Renal cortex interstitium (tissue), 11 donors: ENCODE data around the gene ACVR1B. TPM values are rescaled to one million over a fixed set of nuclear protein-coding genes. Genes with fewer than 3 reads are reported as not detected.
"Not testable (repeated sequence)": the region's sequence is repeated elsewhere in the genome, so short reads cannot be mapped to it uniquely, and the experiment has no call there.

ENCODE experiments used
- DNase-seq, 11 donors: peaks; one replicate each; pipeline ENCODE4 v3.0.0-alpha.2; 2013; ENCODE audit warnings: low read depth in 9 of 11, low spot score in 4 of 11; ENCODE audit errors: extremely low read depth in 1 of 11
- polyA plus RNA-seq, 3 donors: library from polyadenylated mRNA; unstranded; fragments of 120-200 nt; gene quantifications; one replicate each; pipeline ENCODE4 v1.2.1, GENCODE V29; 2013; ENCODE audit not compliant: insufficient read length in 3 of 3

Gene ACVR1B
- polyA plus RNA-seq, 3 donors = 52.6 to 59.3 (median 54.1) TPM

DNA sequence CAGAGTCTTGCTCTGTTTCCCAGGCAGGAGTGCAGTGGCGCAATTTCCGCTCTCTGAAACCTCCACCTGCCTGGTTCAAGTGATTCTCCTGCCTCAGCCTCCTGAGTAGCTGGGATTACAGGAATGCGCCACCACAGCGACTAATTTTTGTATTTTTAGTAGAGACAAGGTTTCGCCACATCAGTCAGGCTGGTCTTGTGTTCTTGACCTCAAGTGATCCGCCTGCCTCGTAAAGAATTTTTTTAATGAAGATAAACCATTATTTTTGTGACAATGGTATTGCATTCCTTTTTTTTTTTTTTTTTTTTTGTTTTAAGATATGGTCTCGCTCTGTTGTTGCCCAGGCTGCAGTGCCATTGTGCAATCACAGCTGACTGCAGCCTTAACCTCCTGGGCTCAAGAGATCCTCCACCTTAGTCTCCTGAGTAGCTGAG lies 25.8 kb downstream of the ACVR1B start:
- no peak for DNase-seq

DNA sequence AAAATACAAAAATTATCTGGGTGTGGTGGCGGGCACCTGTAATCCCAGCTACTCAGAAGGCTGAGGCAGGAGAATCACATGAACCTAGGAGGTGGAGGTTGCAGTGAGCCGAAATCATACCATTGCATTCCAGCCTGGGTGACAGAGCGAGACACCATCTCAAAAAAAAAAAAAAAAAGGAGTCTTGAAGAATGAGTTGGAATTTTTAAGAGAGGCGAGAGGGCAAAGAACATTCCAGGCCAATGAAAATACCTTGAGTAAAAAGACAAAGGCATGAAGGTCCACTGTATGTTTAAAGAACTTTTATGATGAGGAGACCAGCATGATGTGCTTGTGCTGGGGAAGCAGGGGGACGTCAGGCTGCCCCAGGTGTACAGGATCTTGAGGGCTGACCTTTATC lies 27.8 kb downstream of the ACVR1B start:
- not testable (repeated sequence) for DNase-seq

DNA sequence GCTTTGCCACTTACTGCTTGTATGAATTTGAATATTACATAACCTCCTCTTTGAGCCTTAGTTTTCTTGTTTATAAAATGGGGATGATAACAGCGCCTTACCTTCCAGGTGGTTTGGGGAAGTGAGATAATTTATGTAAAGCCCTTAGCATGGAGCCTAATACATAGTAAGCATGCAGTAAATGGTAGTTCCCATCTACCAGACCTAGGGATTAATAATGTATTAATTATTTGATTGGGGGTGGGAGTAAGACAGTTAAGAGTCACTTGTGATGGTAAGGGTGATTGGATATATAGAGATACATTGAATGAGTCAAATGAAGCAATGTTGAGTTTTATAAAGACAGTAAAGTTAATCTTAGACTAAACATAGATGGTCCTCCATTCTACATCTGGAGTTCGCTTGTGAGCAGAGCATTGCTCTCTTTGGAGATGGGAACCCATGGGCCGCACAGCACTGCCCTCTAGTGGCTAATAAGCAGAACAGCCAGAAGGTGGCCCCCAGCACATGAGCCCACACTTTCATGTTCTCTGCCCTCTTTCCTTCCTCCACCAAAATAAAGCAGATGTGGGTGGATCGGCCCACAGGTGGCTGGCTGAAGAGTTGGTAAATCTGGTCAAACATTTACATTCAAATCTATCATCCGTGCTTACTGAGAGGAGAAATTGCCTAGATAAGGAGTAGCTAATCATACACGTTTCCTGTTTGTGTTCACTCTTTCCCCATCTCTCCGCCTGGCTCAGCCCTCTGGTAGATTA lies 28.7 kb downstream of the ACVR1B start:
- peak in 6 of 11 donors; percentile 59 to 76 (median 68) for DNase-seq

DNA sequence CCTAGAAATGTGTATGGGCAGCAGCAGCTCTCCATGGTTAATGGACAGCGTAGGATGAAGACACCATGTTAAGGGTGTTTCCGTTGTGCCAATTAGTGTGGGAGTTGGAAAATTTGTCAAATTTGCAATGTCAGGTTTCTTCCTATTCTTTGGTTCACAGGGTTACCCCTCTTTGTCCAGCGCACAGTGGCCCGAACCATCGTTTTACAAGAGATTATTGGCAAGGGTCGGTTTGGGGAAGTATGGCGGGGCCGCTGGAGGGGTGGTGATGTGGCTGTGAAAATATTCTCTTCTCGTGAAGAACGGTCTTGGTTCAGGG lies 29.3 kb downstream of the ACVR1B start:
- no peak for DNase-seq

DNA sequence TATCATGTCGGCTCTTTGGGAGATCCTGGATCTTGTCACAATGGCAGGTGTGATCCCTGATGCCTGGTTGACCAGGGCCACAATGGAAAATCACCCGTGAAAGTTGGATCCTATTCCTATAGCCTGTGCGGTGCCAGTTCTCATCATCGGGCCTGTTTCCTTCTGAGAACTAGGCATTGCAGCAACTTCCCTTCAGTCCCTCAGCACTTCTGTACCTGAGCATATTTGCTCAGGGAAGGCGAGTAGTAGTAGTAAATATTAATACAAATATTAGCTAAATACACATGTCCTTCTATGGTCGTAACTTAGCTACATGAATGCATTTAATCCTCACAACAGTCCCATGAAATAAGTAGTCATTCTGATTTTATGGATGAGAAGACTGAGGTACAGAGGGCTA lies 33.2 kb downstream of the ACVR1B start:
- DNase-seq = no peak

DNA sequence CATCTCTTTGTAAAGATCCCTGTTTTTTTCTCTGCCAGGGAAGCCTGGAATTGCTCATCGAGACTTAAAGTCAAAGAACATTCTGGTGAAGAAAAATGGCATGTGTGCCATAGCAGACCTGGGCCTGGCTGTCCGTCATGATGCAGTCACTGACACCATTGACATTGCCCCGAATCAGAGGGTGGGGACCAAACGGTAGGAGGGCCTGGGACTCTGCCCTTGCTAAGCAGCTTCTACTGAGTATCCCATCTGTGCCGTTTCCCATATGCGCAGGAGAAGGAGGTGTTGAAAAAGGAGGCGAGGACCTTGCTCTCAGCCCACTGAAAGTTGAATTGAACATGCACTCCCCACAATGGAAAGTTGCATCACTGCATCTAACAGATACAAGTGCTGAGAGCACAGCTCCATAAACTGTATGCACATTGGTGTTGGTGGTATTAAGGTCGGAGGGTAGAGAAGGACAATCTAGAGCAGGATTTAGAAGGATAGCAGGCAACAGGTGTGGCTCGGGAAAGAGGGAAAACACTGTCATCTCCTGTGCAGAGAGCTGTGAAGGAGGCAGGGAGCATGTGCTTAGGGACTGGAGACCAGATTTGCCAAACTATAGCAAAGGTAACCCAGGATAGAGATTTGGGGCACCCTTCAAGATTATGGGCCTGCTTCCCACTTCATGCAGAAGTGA lies 33.8 kb downstream of the ACVR1B start:
- no peak for DNase-seq

DNA sequence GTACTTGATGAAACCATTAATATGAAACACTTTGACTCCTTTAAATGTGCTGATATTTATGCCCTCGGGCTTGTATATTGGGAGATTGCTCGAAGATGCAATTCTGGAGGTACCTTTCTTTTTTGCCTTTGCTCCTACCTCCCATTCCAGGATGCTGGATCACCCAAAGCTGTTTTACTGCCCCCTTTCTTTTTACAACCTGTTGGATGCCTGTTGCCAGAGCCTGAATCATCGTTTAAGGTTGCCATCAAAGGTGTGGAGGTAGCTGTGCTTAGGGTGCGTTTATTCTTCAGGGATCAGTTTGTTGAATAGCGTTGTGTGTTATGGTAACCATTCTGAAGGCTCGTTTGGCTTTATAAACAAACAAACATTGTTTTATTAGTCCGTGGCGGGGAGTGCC lies 35.3 kb downstream of the ACVR1B start:
- DNase-seq = no peak

DNA sequence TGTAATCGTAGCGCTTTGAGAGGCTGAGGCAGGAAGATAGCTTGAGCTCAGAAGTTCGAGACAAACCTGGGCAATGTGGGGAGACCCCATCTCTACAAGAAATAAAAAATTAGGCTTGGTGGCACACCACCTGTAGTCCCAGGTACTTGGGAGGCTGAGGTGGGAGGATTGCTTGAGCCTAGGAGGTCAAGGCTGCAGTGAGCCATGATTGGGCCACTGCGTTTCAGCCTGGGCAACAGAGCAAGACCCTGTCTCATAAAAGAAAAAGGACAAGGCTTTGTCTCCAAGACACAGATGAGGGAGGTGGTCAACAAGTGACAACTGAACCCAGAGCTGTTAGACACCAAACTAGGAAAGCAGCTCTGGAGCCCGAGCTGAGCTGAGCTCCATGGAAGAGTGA lies 40.7 kb downstream of the ACVR1B start:
- DNase-seq = no peak

DNA sequence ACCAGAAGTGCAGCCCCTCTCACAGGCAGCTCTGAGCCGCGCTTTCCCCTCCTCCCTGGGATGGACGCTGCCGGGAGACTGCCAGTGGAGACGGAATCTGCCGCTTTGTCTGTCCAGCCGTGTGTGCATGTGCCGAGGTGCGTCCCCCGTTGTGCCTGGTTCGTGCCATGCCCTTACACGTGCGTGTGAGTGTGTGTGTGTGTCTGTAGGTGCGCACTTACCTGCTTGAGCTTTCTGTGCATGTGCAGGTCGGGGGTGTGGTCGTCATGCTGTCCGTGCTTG lies 43.0 kb downstream of the ACVR1B start:
- no peak for DNase-seq

DNA sequence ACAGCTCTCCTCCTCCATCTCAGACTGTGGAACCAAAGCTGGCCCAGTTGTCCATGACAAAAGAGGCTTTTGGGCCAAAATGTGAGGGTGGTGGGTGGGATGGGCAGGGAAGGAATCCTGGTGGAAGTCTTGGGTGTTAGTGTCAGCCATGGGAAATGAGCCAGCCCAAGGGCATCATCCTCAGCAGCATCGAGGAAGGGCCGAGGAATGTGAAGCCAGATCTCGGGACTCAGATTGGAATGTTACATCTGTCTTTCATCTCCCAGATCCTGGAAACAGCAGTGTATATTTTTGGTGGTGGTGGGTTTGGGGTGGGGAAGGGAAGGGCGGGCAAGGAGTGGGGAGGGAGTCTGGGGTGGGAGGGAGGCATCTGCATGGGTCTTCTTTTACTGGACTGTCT lies 43.5 kb downstream of the ACVR1B start:
- no peak for DNase-seq

DNA sequence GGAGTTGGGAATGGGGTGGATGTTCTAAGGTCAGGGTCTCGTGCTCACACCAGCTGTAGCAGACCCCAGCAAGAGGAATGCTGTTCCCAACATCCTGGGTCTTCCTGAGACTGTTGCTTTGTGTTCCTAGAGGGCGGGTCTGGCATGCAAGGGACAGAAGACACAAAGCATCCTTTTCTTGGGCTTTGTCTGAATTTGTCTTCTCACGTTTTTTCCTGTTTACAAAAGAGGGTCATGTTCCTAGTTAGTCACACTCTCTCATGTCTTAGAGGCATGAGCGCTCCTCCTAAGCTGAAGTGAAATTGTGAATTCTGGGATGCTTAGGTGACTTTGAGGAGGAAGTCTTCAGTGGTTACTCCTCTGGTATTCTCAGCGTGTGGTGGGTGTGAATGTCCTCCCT lies 45.6 kb downstream of the ACVR1B start:
- DNase-seq = no peak

DNA sequence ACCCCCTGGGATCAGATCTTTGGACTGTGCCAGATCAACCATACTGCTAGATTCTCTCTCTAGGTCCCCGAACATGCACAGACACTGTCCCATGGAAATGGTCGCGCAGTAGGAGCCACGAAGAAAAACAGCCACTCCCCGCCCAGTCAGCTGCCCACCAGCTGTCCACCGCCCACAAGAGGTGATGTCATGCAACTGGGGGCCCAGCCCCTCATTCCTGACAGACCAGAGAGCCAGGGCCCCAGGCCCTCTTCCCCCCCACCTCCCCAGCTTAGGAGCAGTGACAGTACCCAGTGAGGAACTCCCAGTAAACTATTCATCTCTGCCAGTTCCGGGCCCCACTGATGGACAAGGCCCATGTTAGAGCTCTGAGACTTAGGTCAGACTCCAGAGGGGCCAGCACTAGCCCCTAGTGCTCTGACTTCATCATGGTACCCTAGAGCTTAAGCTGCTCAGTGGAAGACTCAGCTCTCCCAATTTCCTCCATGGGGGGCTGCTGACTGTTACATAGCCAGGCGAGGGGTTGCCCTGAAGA lies 51.6 kb downstream of the ACVR1B start:
- DNase-seq = no peak

DNA sequence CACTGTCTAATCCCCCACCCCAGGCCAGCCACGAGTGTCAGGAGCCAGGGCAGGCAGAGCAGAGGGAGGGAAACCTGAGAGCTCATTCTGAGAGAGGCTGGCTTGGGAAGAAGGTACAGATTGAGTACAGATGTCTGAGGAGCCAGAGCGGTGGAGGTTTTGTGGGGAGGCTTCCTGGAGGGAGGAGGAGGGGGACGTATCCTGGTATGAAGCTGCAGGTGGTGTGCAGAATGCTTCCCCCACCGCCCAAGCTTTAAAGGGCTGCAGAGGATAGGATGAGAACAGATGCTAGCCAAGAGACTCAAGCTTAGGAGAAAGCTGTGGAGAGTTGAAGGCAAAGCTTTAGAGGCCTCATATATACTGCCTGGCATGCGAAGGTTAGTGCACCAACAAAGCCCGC lies 52.1 kb downstream of the ACVR1B start:
- DNase-seq = no peak

DNA sequence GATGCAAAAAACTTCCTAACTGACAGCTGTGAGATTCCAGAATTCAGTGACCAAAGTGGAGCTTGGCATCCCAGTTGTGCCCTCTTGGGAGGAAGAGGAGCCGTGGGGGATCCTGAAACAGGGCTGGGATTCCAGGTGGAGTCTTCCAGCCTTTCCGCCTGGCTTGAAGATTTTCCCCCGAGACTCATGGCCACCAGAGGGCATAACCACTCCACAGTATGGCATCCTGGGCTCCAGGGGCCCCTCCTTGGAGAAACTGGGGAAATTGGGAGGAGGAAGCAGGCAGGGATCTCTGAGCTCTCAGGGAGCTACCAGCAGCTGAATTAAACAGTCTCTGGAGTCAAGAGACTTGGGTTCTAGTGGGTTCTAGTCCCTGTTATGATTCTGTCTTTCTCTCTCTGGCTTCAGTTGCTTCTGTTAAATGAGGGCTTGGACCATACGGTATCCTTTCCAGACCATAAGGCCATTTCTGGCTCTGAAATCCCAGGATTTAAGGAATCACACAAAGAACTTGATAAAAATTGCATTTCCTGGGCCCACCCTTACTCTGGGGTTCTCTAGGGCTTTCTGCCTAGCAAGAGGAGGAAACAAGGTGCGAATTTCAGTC lies 52.6 kb downstream of the ACVR1B start:
- DNase-seq = no peak

DNA sequence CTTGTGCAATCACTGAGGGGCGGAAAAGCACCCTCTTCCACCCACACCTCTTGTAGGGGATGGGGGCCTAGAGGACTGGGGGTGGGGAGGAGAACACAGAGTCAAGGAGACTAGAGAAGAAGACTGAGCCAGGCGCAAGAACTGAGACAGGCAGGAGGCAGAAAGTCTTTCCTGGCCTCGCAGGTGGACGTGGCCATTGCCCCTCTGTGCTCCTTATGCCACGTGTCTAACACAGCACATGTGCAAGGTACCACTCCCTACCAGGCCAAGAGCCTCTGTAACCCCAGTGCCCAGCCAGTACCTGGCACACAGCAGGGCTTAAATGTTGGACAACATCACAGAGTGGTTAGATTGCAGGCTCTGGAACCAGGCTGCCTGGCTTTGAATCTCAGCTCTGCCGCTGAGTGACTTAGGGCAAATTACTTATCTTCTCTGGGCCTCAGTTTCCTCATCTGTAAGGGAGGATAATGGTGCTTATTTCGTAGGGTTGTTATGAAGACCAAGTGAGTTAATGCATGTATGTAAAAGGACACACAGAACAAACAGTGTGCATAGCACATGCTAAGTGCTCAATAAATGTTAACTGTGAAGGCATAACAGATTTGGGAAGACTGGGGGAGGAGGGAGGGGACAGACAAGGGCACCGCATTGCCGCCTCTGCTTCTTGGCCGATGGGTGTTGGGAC lies 53.9 kb downstream of the ACVR1B start:
- no peak for DNase-seq

DNA sequence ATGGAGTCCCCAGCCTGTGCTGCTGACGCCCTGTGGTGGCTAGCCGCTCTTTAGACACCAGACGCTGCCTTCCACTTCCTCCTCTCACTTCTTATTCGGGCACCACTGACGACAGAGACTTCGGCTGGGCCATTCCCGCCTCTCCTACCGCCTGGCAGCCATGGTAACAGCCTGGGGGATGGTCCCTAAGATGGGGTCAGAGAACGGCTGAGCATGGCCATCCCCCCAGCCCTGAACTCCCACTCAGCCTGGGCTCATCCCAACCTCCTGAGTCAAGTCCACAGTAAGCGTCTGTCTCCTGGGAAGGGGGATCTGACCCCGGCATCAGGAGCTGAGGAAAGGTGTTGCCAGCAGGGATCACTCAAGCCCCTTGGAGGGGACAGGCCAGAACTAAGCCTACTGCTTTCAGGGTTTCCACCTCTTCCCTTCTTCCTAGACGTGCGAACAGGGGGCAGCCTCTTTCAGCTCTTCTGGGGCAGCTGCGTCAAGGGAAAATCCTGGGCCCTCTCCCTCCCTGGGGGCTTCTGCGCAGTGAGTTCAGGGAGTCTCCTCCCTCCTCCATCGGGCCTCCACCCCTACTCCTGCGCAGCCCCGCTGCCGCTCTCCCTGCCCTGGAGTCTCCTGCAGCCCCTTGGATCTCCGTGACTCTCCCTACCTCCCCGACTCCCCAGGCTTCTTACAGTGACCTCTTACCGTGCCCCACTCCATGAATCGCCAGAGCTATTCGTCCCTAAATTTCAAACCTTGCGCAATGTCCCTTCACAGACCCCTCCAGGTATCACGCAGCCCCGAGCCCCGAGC lies 54.6 kb downstream of the ACVR1B start:
- no peak for DNase-seq

DNA sequence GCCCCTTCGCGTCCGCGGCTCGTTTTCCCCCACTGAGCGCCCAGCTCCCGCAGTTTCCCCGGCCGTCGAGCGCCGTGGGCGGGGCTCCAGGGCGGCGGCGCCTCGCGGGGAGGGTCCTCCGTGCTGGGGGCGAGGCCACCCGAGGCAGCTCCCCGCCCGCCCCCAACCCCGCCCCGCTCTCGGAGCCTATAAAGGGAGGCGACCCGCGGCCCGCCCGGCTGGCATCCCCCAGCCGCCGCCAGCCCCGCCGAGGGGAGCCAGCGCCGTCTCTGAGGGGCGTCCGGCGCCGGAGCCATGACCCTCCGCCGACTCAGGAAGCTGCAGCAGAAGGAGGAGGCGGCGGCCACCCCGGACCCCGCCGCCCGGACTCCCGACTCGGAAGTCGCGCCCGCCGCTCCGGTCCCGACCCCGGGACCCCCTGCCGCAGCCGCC lies 55.2 kb downstream of the ACVR1B start, which contains the start of gene TAMALIN:
TSS of gene TAMALIN (plus strand) at position 221 of the 432 bp plus-strand sequence. CDS start at position 295, 74 bp downstream.
- peak in 2 of 11 donors; percentile 66 to 70 for DNase-seq

DNA sequence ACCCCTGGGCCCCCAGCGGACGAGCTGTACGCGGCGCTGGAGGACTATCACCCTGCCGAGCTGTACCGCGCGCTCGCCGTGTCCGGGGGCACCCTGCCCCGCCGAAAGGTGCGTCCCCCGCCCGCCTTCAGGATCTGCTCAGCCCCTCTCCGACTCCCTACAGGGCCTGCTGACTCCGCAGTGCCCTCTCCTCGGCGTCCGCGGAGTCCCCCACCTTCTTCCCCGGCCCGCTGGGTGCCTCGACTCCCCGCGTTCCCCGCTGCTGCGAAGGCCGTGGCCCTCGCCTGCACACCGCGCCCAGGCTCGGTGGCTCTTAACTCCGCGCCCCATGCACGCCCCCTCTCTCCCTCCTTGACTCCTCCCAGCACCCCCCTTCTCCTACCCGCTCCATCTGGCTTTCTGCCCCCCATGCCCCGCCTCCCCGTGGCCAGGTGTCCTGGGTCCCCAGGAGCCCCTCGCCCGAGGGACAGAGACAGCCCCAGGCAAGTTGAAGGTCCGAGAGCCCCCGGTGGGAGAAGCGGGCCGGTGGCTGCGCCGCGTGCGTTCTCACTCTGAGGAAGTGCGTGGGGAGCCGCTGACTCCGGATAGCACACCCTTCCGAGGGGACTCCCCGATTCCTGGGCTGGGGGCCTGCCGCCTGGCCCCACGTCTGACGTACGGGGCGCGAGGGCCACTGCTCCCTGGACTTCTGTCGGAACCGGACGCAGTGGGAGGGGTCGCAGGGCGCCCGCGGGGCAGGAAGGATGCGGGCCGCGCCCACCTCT lies 55.8 kb downstream of the ACVR1B start:
- no peak for DNase-seq
